Adrenal gland (tissue), 5 donors: ENCODE data around the gene LRRC28.
A peak's percentile ranks its signal among the peaks of the same experiment; 100 is the strongest.

ENCODE experiments used
- POLR2A ChIP-seq, 2 donors: fragments of 450-650 bp; IDR thresholded peaks; one replicate each; pipeline ENCODE4 v1.6.1; 2017; ENCODE audit warnings: antibody characterized with exemption in 2 of 2, mild to moderate bottlenecking in 2 of 2, moderate library complexity in 1 of 2
- TF ChIP-seq, protein P1 (sequence below), 6 experiments: fragments of 450-650 bp in 4 of 6; fragments of 200-600 bp in 2 of 6; sonication (generic) in 1 of 6; IDR thresholded peaks; 1 replicate in 5 of 6; 2 replicates in 1 of 6; pipeline versions ENCODE4 v1.5.1 to v1.8.0; 2016 to 2021; ENCODE audit warnings: antibody characterized with exemption in 6 of 6, mild to moderate bottlenecking in 2 of 6, moderate library complexity in 1 of 6
- donor health status: DM: no; HTN: no; CAD: no.

DNA sequence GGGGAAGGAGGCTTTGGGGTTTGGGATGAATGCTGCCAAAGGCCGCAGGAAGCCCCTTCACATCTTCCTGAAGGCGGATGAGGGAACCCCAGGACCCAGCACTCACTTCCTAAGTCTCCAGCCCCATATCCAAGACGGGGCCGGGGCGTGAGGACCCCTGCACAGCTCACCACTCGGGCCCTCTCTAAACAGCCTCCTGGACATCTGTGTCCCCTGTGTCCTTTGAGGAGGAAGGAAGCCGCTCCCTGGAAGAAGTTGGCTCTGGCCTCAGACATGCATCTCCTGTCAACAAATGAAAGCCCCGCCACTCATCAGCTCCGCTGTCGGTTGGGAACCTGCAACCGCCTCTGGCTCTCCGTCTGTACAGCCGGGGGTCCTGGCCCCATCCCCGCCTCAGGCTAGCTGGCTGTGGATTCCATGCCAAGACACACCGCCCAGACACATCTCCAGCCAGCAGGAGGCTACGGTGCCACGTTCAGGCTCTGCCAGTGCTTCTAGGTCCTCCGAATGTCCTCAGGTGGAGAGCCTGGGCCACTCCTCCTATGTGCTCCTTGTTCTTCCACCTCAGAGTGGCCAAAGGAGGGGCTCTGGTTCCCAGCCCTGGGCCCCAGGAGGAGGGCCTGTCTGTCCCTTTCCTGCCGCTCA is 174.5 kb downstream of the LRRC28 start:
- TF ChIP-seq, protein P1, sequence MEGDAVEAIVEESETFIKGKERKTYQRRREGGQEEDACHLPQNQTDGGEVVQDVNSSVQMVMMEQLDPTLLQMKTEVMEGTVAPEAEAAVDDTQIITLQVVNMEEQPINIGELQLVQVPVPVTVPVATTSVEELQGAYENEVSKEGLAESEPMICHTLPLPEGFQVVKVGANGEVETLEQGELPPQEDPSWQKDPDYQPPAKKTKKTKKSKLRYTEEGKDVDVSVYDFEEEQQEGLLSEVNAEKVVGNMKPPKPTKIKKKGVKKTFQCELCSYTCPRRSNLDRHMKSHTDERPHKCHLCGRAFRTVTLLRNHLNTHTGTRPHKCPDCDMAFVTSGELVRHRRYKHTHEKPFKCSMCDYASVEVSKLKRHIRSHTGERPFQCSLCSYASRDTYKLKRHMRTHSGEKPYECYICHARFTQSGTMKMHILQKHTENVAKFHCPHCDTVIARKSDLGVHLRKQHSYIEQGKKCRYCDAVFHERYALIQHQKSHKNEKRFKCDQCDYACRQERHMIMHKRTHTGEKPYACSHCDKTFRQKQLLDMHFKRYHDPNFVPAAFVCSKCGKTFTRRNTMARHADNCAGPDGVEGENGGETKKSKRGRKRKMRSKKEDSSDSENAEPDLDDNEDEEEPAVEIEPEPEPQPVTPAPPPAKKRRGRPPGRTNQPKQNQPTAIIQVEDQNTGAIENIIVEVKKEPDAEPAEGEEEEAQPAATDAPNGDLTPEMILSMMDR (IDR thresholded peaks at IDR 0.05) = peak in 1 of 6 experiments; percentile 16
- TF ChIP-seq POLR2A (IDR thresholded peaks at IDR 0.05) = no peak
